Activated T-cell treated with anti-CD3 and anti-CD28 coated beads, Interleukin-2, amount 50 U/mL, for 24 hours (primary cell): ENCODE results near the gene RAD23A.

Experiments
- DNase-seq: peaks from one replicate; pipeline ENCODE4 v3.0.0-alpha.2; 2020
- H3K27ac Mint-ChIP-seq: 2 replicates; pipeline ENCODE4 v1.8.0; 2020; ENCODE audit warnings: mild to moderate bottlenecking, mixed read lengths
- H3K27me3 Mint-ChIP-seq: 2 replicates; pipeline ENCODE4 v1.8.0; 2020; ENCODE audit warnings: mixed read lengths
- H3K36me3 Mint-ChIP-seq: 2 replicates; pipeline ENCODE4 v1.8.0; 2020; ENCODE audit warnings: low read depth, mixed read lengths
- H3K4me1 Mint-ChIP-seq: 2 replicates; pipeline ENCODE4 v1.8.0; 2020; ENCODE audit warnings: low read depth, mixed read lengths
- H3K4me3 Mint-ChIP-seq: 2 replicates; pipeline ENCODE4 v1.8.0; 2020; ENCODE audit warnings: mild to moderate bottlenecking, moderate library complexity, mixed read lengths
- H3K9me3 Mint-ChIP-seq: 2 replicates; pipeline ENCODE4 v1.8.0; 2020; ENCODE audit warnings: mixed read lengths

The RAD23A gene

GRCh38 chr19:12932392-12933286 is 13.0 kb upstream of the RAD23A start:
- H3K4me1 Mint-ChIP-seq = peaks cover 42% of the 10 kb centered on the region

DNA sequence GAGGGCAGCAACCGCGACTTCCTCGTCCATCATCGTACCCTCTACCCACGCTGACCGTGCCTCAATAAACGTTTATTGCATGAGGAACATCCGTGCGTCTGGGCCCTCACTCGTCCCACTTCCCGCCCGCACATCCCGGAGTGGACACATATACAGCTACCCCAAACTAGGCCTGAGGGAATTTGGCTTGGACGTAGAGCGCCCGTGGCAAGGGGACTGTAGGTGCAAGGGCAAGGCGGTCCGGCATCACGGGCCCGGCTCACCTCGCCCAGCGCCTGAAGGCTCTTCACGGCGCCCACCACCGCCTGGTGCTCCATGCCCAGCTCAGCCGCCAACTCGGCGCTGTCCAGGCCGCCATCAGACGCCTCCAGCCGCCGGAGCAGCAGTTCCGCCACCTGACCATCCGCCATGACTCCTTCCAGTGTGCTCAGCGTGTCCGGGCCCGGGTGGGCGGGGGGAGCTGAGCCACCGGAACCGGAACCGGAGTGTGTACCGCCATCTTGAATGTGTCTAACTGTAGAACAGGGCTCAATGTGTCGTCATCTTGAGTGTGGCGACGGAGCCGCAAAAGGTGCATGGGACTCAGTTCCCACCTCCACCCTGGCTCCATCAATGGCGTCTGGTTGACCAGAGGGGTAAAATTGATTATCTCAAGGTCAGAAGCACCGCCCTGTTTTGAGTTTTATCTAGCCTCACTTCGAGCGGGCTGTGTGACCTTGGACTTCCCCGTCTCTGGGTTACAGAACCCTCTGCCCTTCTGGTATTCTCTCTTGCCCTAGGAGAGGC is 12.2 kb upstream of the RAD23A start, which contains the start of gene FARSA:
Gene FARSA, minus strand, starts transcription at position 425 of the 786 bp plus-strand sequence. Its CDS starts 15 bp downstream, at position 410.
- peaks cover 50% of the 10 kb centered on the region for H3K36me3 Mint-ChIP-seq
- peaks cover 48% of the 10 kb centered on the region for H3K4me1 Mint-ChIP-seq
- DNase-seq = peak; percentile 89
- peak within 1 kb of the TSS; percentile 94 for H3K27ac Mint-ChIP-seq
- H3K9me3 Mint-ChIP-seq = no peaks in the 10 kb centered on the region
- H3K4me3 Mint-ChIP-seq = peak within 1 kb of the TSS; percentile 97
- no peaks in the 10 kb centered on the region for H3K27me3 Mint-ChIP-seq

More at GRCh38 chr19:12932392-12933286, 13.0 kb upstream of the RAD23A start:
- no peak for DNase-seq
- H3K4me3 Mint-ChIP-seq = peak overlapping the region; percentile 97
- peaks cover 57% of the 10 kb centered on the region for H3K36me3 Mint-ChIP-seq
- peak overlapping the region; percentile 94 for H3K27ac Mint-ChIP-seq
- H3K27me3 Mint-ChIP-seq = no peaks in the 10 kb centered on the region
- no peaks in the 10 kb centered on the region for H3K9me3 Mint-ChIP-seq

DNA sequence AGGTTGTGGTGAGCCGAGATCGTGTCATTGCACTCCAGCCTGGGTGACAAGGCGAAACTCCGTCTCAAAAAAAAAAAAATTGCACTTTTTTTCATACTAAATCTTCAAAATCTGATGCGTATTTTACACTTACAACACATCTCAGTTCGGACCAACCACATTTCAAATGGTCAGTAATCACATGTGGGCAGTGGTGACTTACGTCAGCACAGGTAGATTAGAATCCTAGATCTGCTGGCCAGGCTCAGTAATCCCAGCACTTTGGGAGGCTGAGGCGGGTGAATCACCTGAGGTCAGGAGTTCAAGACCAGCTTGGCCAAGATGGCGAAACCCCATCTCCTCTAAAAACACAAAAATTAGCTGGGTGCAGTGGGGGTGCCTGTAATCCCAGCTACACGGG is 10.6 kb upstream of the RAD23A start:
- Mint-ChIP-seq H3K9me3 (no peaks in the 10 kb centered on the region), H3K4me3 (no peak overlapping the region), H3K36me3 (peaks cover 50% of the 10 kb centered on the region), H3K27me3 (no peaks in the 10 kb centered on the region), H3K27ac (no peak overlapping the region), H3K4me1 (peaks cover 61% of the 10 kb centered on the region)
- no peak for DNase-seq

DNA sequence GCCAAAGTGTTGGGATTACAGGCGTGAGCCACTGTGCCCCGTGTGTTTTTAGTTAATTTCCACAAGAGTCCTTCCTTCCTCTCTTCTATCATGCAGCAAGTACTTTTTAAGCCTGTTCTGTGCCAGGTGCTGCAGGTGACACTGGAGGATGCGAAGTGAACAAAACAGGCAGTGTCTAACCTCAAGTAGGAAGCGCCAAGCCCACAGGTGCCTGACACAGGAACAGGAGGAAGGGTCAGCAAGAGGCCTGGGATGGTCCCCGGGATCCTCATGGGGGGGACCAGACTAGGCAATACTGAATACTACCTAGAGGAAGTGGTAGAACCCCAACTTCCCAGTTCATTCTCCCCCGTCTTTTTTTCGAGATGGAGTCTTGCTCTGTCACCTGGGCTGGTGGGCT is 9.1 kb upstream of the RAD23A start:
- no peak overlapping the region for H3K4me3 Mint-ChIP-seq
- H3K36me3 Mint-ChIP-seq = peaks cover 50% of the 10 kb centered on the region
- peak overlapping the region; percentile 48 for H3K27ac Mint-ChIP-seq
- no peaks in the 10 kb centered on the region for H3K27me3 Mint-ChIP-seq
- H3K4me1 Mint-ChIP-seq = peaks cover 69% of the 10 kb centered on the region
- no peak for DNase-seq
- no peaks in the 10 kb centered on the region for H3K9me3 Mint-ChIP-seq

DNA sequence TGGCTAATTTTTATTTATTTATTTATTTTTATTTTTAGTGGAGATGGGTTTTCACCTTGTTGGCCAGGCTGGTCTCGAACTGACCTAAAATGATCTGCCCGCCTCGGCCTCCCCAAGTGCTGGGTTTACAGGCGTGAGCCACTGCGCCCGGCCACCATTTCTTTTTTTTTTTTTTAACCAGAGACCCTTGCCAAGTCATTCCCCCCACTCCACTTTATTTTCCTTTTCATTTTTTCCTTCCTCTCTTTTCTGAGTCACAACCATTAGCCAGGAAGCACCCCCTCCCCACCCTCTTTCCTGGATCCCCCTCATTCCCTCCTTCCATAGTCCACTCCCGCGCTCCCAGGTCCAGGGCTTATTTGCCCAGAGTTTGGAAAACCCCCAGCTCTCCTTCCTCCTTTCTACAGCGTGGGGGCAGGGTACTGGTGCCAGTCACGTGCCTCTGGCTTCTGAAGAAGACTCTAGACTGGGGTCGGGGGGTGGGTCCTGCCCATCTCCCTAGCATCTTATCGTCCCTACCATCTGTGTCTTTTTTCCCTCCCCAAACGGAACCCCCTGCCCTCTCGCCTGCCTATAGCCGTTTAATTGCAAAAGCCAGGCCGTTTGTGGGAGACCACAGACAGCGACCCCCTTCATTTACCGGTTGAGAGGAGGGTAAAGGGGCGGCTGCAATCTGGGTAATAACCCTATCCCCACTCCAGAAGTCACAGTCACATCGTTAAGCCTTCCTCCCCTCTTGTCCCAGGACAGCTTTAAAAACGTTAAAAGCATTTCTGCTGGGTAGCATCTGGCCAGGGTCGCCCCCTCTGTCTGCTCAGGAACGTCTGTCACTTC is 8.4 kb upstream of the RAD23A start:
- no peak for DNase-seq
- peak overlapping the region; percentile 98 for H3K4me3 Mint-ChIP-seq
- no peaks in the 10 kb centered on the region for H3K9me3 Mint-ChIP-seq
- H3K36me3 Mint-ChIP-seq = peaks cover 53% of the 10 kb centered on the region
- no peaks in the 10 kb centered on the region for H3K27me3 Mint-ChIP-seq
- peaks cover 71% of the 10 kb centered on the region for H3K4me1 Mint-ChIP-seq
- peak overlapping the region; percentile 96 for H3K27ac Mint-ChIP-seq

GRCh38 chr19:12937927-12938778 is 7.5 kb upstream of the RAD23A start, which contains the start of gene CALR:
Gene CALR, plus strand, starts transcription at chr19:12938609. Its CDS starts 71 bp downstream, at chr19:12938680.
- H3K36me3 Mint-ChIP-seq = peaks cover 53% of the 10 kb centered on the region
- H3K4me1 Mint-ChIP-seq = peaks cover 70% of the 10 kb centered on the region
- H3K9me3 Mint-ChIP-seq = no peaks in the 10 kb centered on the region
- no peaks in the 10 kb centered on the region for H3K27me3 Mint-ChIP-seq
- DNase-seq = peak; percentile 99
- H3K4me3 Mint-ChIP-seq = peak within 1 kb of the TSS; percentile 98
- peak within 1 kb of the TSS; percentile 96 for H3K27ac Mint-ChIP-seq

GRCh38 chr19:12938779-12939601 is 6.7 kb upstream of the RAD23A start:
- H3K27ac Mint-ChIP-seq = peak overlapping the region; percentile 96
- H3K9me3 Mint-ChIP-seq = no peaks in the 10 kb centered on the region
- peaks cover 74% of the 10 kb centered on the region for H3K4me1 Mint-ChIP-seq
- H3K27me3 Mint-ChIP-seq = no peaks in the 10 kb centered on the region
- H3K4me3 Mint-ChIP-seq = peak overlapping the region; percentile 98
- peak; percentile 68 for DNase-seq
- peaks cover 57% of the 10 kb centered on the region for H3K36me3 Mint-ChIP-seq

DNA sequence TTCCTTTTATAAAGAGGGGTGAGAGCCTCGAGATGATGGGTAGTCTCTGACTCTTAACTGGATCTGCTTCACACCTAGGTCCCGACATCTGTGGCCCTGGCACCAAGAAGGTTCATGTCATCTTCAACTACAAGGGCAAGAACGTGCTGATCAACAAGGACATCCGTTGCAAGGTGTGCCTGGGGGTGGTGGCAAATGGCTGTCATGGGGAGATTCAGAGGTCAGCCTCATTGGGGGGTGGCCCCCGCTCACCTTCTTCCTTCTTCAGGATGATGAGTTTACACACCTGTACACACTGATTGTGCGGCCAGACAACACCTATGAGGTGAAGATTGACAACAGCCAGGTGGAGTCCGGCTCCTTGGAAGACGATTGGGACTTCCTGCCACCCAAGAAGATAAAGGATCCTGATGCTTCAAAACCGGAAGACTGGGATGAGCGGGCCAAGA is 5.7 kb upstream of the RAD23A start:
- H3K36me3 Mint-ChIP-seq = peaks cover 67% of the 10 kb centered on the region
- no peaks in the 10 kb centered on the region for H3K27me3 Mint-ChIP-seq
- no peaks in the 10 kb centered on the region for H3K9me3 Mint-ChIP-seq
- peak overlapping the region; percentile 98 for H3K4me3 Mint-ChIP-seq
- H3K4me1 Mint-ChIP-seq = peaks cover 80% of the 10 kb centered on the region
- H3K27ac Mint-ChIP-seq = peak overlapping the region; percentile 96
- no peak for DNase-seq

DNA sequence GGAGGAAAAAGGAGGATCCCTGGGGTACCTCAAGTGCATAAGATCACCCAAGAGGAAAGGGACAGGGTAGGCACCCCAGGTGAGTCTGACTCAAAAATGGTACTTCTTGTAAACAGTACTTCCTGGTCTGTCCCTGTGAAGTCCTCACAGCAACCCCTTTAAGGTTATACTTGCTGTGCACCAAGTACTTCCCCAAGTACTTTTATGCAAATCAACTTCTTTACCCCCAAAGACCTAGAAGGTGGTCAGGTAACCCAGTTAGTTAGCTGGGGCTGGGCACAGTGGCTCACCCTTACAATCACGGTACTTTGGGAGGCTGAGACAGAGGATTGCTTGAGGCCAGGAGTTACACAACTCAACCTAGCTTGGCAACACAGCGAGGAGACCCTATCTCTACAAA is 4.8 kb upstream of the RAD23A start:
- Mint-ChIP-seq H3K4me1 (peaks cover 82% of the 10 kb centered on the region), H3K4me3 (peak overlapping the region; percentile 98), H3K9me3 (no peaks in the 10 kb centered on the region), H3K36me3 (peaks cover 75% of the 10 kb centered on the region), H3K27ac (peak overlapping the region; percentile 96), H3K27me3 (no peaks in the 10 kb centered on the region)
- no peak for DNase-seq

- peaks cover 97% of the 10 kb centered on the region for H3K36me3 Mint-ChIP-seq
- H3K27me3 Mint-ChIP-seq = no peaks in the 10 kb centered on the region
- no peaks in the 10 kb centered on the region for H3K9me3 Mint-ChIP-seq
- no peak for DNase-seq
- H3K4me1 Mint-ChIP-seq = peaks cover 87% of the 10 kb centered on the region
- H3K4me3 Mint-ChIP-seq = peak overlapping the region; percentile 98
- peak overlapping the region; percentile 96 for H3K27ac Mint-ChIP-seq
Observed at GRCh38 chr19:12943437-12944044, 2.1 kb upstream of the RAD23A start.

DNA sequence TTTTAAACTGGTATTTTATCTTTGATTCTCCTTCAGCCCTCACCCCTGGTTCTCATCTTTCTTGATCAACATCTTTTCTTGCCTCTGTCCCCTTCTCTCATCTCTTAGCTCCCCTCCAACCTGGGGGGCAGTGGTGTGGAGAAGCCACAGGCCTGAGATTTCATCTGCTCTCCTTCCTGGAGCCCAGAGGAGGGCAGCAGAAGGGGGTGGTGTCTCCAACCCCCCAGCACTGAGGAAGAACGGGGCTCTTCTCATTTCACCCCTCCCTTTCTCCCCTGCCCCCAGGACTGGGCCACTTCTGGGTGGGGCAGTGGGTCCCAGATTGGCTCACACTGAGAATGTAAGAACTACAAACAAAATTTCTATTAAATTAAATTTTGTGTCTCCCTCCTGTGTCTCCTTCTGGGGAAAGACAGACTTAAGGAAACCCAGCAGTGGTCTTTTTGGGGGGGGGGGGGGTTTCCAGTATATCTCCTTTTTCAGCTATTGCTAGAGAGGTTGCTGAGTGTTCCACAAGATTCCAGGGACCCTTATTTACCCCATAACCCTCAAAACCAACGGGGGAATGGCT is 1.5 kb upstream of the RAD23A start:
- Mint-ChIP-seq H3K27ac (peak overlapping the region; percentile 98), H3K27me3 (no peaks in the 10 kb centered on the region), H3K4me1 (peaks cover 83% of the 10 kb centered on the region), H3K4me3 (peak overlapping the region; percentile 92), H3K36me3 (peaks cover 97% of the 10 kb centered on the region), H3K9me3 (no peaks in the 10 kb centered on the region)
- no peak for DNase-seq

DNA sequence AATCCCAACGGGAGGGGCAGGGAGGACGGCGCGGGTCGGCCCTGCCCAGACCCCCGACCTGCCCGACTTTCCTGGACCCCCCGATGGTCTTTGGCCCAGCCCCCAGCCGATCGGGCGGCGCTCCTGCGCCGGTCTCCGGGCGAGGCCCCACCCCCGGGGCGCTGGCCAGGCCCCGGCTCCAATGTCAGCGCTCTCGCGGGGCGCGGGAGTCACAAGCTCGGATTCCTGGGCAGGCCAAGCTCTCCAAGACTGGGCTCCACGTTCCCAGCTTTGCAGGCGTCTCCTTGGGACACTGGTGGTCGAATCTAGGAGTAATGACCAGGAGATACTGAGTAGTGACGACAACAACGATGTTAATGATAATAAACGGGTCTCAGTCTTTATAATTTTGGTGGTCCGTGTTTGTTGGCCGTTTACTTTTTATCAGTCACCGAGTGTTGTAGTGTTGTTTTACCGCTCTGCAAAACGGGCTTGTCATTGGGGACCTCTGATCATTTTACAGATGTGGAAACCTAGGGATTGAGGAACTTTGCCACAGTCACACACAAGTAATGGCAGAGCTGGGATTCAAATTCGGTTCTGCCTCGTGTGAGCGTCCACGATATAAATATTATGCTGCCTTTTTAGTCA is 545 bp downstream of the RAD23A start:
- no peaks in the 10 kb centered on the region for H3K9me3 Mint-ChIP-seq
- peaks cover 97% of the 10 kb centered on the region for H3K36me3 Mint-ChIP-seq
- peak overlapping the region; percentile 92 for H3K4me3 Mint-ChIP-seq
- H3K4me1 Mint-ChIP-seq = peaks cover 67% of the 10 kb centered on the region
- peak; percentile 80 for DNase-seq
- peak overlapping the region; percentile 98 for H3K27ac Mint-ChIP-seq
- no peaks in the 10 kb centered on the region for H3K27me3 Mint-ChIP-seq
